BLaER1 (cell line): Measurements from ENCODE around the gene LAMB1.

Source experiments
- H3K27ac ChIP-seq: shearing (Covaris generic); formaldehyde crosslinking; 2 replicates; pipeline ENCODE4 v1.8.1; 2022
- H3K27me3 ChIP-seq: shearing (Covaris generic); formaldehyde crosslinking; 2 replicates; pipeline ENCODE4 v1.8.1; 2022
- H3K36me3 ChIP-seq: shearing (Covaris generic); formaldehyde crosslinking; 2 replicates; pipeline ENCODE4 v1.8.1; 2022
- H3K4me1 ChIP-seq: shearing (Covaris generic); formaldehyde crosslinking; 2 replicates; pipeline ENCODE4 v1.8.1; 2022
- H3K4me2 ChIP-seq: shearing (Covaris generic); formaldehyde crosslinking; 2 replicates; pipeline ENCODE4 v1.8.1; 2022
- H3K4me3 ChIP-seq: shearing (Covaris generic); formaldehyde crosslinking; 2 replicates; pipeline ENCODE4 v1.8.1; 2022
- H3K9ac ChIP-seq: shearing (Covaris generic); formaldehyde crosslinking; 2 replicates; pipeline ENCODE4 v1.8.1; 2022
- H3K9me3 ChIP-seq: shearing (Covaris generic); formaldehyde crosslinking; 2 replicates; pipeline ENCODE4 v1.8.1; 2022
- H4K20me1 ChIP-seq: shearing (Covaris generic); formaldehyde crosslinking; 2 replicates; pipeline ENCODE4 v1.8.1; 2022
- Cebpa-rat ChIP-seq: shearing (Covaris generic); IDR thresholded peaks from 2 replicates; pipeline ENCODE4 v1.8.1; 2022

Gene LAMB1

GRCh38 chr7:108002726-108003598 is at the start of gene LAMB1:
TSS of gene LAMB1 (minus strand) at chr7:108003161. CDS start at chr7:108002885, 276 bp downstream.
- TF ChIP-seq Cebpa-rat: no peak
- Histone ChIP-seq H3K27me3 (peaks cover 42% of the 10 kb centered on the region), H3K36me3 (no peaks in the 10 kb centered on the region), H3K4me3 (peak within 1 kb of the TSS; percentile 67), H3K4me1 (peaks cover 13% of the 10 kb centered on the region), H3K9me3 (peaks cover 33% of the 10 kb centered on the region), H3K27ac (no peak within 1 kb of the TSS), H4K20me1 (no peaks in the 10 kb centered on the region), H3K9ac (peak within 1 kb of the TSS; percentile 47; the same call in 1 of the 2 replicates), H3K4me2 (peak within 1 kb of the TSS; percentile 79)

- no peak for TF ChIP-seq Cebpa-rat
- H3K4me3 ChIP-seq: no peak overlapping the region
- no peaks in the 10 kb centered on the region for H4K20me1 ChIP-seq
- no peaks in the 10 kb centered on the region for H3K36me3 ChIP-seq
- peaks cover 38% of the 10 kb centered on the region for H3K4me1 ChIP-seq
- H3K9ac ChIP-seq: no peak overlapping the region
- no peaks in the 10 kb centered on the region for H3K9me3 ChIP-seq
- H3K27ac ChIP-seq: no peak overlapping the region
- no peak overlapping the region for H3K4me2 ChIP-seq
- H3K27me3 ChIP-seq: no peaks in the 10 kb centered on the region
Observed at GRCh38 chr7:108051454-108051853, 48.5 kb upstream of the LAMB1 start.

- peak overlapping the region; percentile 37 for H3K4me2 ChIP-seq
- H3K4me3 ChIP-seq: no peak overlapping the region
- H4K20me1 ChIP-seq: no peaks in the 10 kb centered on the region
- H3K9me3 ChIP-seq: no peaks in the 10 kb centered on the region
- H3K4me1 ChIP-seq: peaks cover 38% of the 10 kb centered on the region
- no peak for TF ChIP-seq Cebpa-rat
- H3K36me3 ChIP-seq: no peaks in the 10 kb centered on the region
- H3K9ac ChIP-seq: no peak overlapping the region
- no peak overlapping the region for H3K27ac ChIP-seq
- H3K27me3 ChIP-seq: no peaks in the 10 kb centered on the region
Observed at GRCh38 chr7:108049962-108050361, 47.0 kb upstream of the LAMB1 start.

GRCh38 chr7:108048422-108048821 is 45.5 kb upstream of the LAMB1 start:
- Histone ChIP-seq H3K4me2 (peak overlapping the region; percentile 70), H3K36me3 (no peaks in the 10 kb centered on the region), H3K27me3 (no peaks in the 10 kb centered on the region), H3K27ac (no peak overlapping the region), H4K20me1 (no peaks in the 10 kb centered on the region), H3K4me3 (no peak overlapping the region), H3K9ac (no peak overlapping the region), H3K9me3 (no peaks in the 10 kb centered on the region), H3K4me1 (peaks cover 38% of the 10 kb centered on the region)
- no peak for TF ChIP-seq Cebpa-rat

- no peaks in the 10 kb centered on the region for H4K20me1 ChIP-seq
- TF ChIP-seq Cebpa-rat: no peak
Observed at GRCh38 chr7:108046952-108047506, 44.1 kb upstream of the LAMB1 start.

GRCh38 chr7:108045669-108046068 is 42.7 kb upstream of the LAMB1 start:
- no peak overlapping the region for H3K4me3 ChIP-seq
- H3K27ac ChIP-seq: no peak overlapping the region
- no peaks in the 10 kb centered on the region for H4K20me1 ChIP-seq
- H3K36me3 ChIP-seq: no peaks in the 10 kb centered on the region
- H3K4me2 ChIP-seq: no peak overlapping the region
- H3K9me3 ChIP-seq: no peaks in the 10 kb centered on the region
- TF ChIP-seq Cebpa-rat: no peak
- no peak overlapping the region for H3K9ac ChIP-seq
- no peaks in the 10 kb centered on the region for H3K27me3 ChIP-seq
- peaks cover 33% of the 10 kb centered on the region for H3K4me1 ChIP-seq

More at GRCh38 chr7:108046952-108047506, 44.1 kb upstream of the LAMB1 start:
- Histone ChIP-seq H3K4me2 (no peak overlapping the region), H3K36me3 (no peaks in the 10 kb centered on the region), H3K27ac (no peak overlapping the region; the same call in 1 of the 2 replicates), H3K27me3 (no peaks in the 10 kb centered on the region), H3K4me3 (no peak overlapping the region), H3K9me3 (no peaks in the 10 kb centered on the region), H3K4me1 (peaks cover 38% of the 10 kb centered on the region), H3K9ac (no peak overlapping the region)

- Histone ChIP-seq H3K27ac (no peak overlapping the region), H3K9me3 (no peaks in the 10 kb centered on the region), H3K9ac (no peak overlapping the region), H4K20me1 (no peaks in the 10 kb centered on the region), H3K27me3 (no peaks in the 10 kb centered on the region), H3K36me3 (no peaks in the 10 kb centered on the region), H3K4me1 (peaks cover 27% of the 10 kb centered on the region), H3K4me3 (no peak overlapping the region), H3K4me2 (no peak overlapping the region)
- no peak for TF ChIP-seq Cebpa-rat
Observed at GRCh38 chr7:108045154-108045553, 42.2 kb upstream of the LAMB1 start.

GRCh38 chr7:108044345-108044744 is 41.4 kb upstream of the LAMB1 start:
- Histone ChIP-seq H3K36me3 (no peaks in the 10 kb centered on the region), H4K20me1 (no peaks in the 10 kb centered on the region)

GRCh38 chr7:108038986-108039385 is 36.0 kb upstream of the LAMB1 start:
- Histone ChIP-seq H4K20me1 (no peaks in the 10 kb centered on the region), H3K27me3 (no peaks in the 10 kb centered on the region), H3K9me3 (no peaks in the 10 kb centered on the region), H3K27ac (no peak overlapping the region), H3K4me2 (no peak overlapping the region), H3K9ac (no peak overlapping the region), H3K36me3 (no peaks in the 10 kb centered on the region), H3K4me3 (no peak overlapping the region), H3K4me1 (no peaks in the 10 kb centered on the region)
- no peak for TF ChIP-seq Cebpa-rat

More at GRCh38 chr7:108044345-108044744, 41.4 kb upstream of the LAMB1 start:
- H3K27me3 ChIP-seq: no peaks in the 10 kb centered on the region
- no peak for TF ChIP-seq Cebpa-rat
- H3K4me1 ChIP-seq: peaks cover 19% of the 10 kb centered on the region
- no peak overlapping the region for H3K9ac ChIP-seq
- no peaks in the 10 kb centered on the region for H3K9me3 ChIP-seq
- no peak overlapping the region for H3K4me3 ChIP-seq
- no peak overlapping the region for H3K27ac ChIP-seq
- no peak overlapping the region for H3K4me2 ChIP-seq

- Histone ChIP-seq H3K4me2 (no peak overlapping the region), H3K27ac (no peak overlapping the region), H3K9ac (no peak overlapping the region), H3K27me3 (no peaks in the 10 kb centered on the region), H4K20me1 (no peaks in the 10 kb centered on the region), H3K9me3 (no peaks in the 10 kb centered on the region), H3K4me3 (no peak overlapping the region), H3K36me3 (no peaks in the 10 kb centered on the region), H3K4me1 (no peaks in the 10 kb centered on the region)
- no peak for TF ChIP-seq Cebpa-rat
Observed at GRCh38 chr7:108037741-108038140, 34.8 kb upstream of the LAMB1 start.
